ENCODE data around the gene MT1H.

DNA sequence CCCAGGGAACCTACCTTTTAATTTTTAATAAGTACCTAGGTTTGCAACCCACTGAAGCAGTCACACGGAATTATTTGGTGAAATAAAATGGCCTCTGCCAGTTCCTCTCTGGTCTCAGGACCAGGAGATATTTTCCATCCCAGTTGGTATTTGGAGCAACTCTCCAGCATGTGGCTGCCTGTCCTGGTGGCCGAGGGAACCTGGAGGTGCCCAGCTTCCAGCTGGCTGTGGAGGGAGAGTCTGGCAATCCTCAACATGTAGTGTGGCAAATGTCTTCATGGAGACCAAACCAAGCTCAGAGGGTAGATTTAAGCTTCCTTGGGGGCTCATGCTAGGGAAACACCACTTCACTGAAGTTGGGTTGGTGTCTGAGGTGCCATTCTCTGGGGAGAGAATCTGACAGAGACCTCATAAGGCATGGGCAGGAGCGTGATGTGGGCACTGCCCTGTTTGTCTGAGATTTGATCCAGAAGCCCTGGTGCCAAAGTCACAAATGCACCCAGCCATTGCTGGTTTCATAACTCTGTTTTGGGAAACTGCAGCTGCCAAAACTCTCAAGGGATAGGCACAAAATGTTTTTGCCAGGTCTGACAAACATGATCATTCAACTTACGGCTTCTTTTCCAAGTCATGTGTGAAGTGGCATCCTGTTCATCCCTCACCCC lies 15.4 kb downstream of the MT1H start:
- TF ChIP-seq, protein P1, sequence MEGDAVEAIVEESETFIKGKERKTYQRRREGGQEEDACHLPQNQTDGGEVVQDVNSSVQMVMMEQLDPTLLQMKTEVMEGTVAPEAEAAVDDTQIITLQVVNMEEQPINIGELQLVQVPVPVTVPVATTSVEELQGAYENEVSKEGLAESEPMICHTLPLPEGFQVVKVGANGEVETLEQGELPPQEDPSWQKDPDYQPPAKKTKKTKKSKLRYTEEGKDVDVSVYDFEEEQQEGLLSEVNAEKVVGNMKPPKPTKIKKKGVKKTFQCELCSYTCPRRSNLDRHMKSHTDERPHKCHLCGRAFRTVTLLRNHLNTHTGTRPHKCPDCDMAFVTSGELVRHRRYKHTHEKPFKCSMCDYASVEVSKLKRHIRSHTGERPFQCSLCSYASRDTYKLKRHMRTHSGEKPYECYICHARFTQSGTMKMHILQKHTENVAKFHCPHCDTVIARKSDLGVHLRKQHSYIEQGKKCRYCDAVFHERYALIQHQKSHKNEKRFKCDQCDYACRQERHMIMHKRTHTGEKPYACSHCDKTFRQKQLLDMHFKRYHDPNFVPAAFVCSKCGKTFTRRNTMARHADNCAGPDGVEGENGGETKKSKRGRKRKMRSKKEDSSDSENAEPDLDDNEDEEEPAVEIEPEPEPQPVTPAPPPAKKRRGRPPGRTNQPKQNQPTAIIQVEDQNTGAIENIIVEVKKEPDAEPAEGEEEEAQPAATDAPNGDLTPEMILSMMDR (conservative IDR thresholded peaks at IDR 0.05) = no peak
- no peak for TF ChIP-seq ZFX (IDR thresholded peaks at IDR 0.05)
